Neural crest cell (in vitro differentiated cells): ENCODE results near the gene NOP14. TPM values are rescaled to one million over a fixed set of nuclear protein-coding genes. Genes with fewer than 3 reads are reported as not detected.
"Not testable (repeated sequence)": the region's sequence is repeated elsewhere in the genome, so short reads cannot be mapped to it uniquely, and the experiment has no call there.

Source experiments
- DNase-seq: peaks from one replicate; pipeline ENCODE4 v3.0.0; 2021; ENCODE audit warnings: low read depth, mixed read lengths, low spot score
- H3K27ac Mint-ChIP-seq: one replicate; pipeline ENCODE4 v1.8.0; 2021; ENCODE audit warnings: mild to moderate bottlenecking, mixed read lengths; ENCODE audit not compliant: unreplicated experiment
- H3K27me3 Mint-ChIP-seq: 2 replicates; pipeline ENCODE4 v1.8.0; 2021; ENCODE audit warnings: low read depth, mild to moderate bottlenecking, mixed read lengths
- H3K36me3 Mint-ChIP-seq: 2 replicates; pipeline ENCODE4 v1.8.0; 2021; ENCODE audit warnings: low read depth, mild to moderate bottlenecking, mixed read lengths
- H3K4me1 Mint-ChIP-seq: 2 replicates; pipeline ENCODE4 v1.8.0; 2021; ENCODE audit warnings: mixed read lengths
- H3K4me3 Mint-ChIP-seq: one replicate; pipeline ENCODE4 v1.8.0; 2021; ENCODE audit warnings: mild to moderate bottlenecking, mixed read lengths
- H3K9me3 Mint-ChIP-seq: 2 replicates; pipeline ENCODE4 v1.8.0; 2021; ENCODE audit warnings: mixed read lengths
- total RNA-seq: library from RNA; stranded (reverse); gene quantifications from 2 replicates; pipeline ENCODE4 v1.2.1, GENCODE V29; 2021
- TF ChIP-seq, protein P1 (sequence below): fragments of 200-600 bp; sonication (generic); conservative IDR thresholded peaks from 2 replicates; pipeline ENCODE4 v1.5.0; 2021; ENCODE audit warnings: antibody characterized with exemption, mild to moderate bottlenecking

Gene NOP14
- total RNA-seq, 1 donor from 2014 or later: 46.6 TPM

DNA sequence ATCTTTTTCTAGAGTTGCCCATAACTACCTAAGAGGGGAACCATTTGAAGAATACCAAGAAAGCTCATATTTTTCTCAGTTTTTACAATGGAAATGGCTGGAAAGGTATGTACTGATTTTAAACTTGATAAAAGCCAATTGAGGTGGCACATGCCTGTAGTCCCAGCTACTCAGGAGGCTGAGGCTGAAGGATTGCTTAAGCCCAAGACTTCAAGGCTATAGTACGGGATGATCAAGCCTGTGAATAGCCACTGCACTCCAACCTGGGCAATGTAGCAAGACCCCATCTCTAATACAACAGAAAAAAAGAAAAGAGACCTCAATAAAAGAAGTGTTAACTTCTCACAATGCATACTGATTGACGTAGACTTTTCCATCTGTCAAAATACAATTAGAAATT lies 44.5 kb upstream of the NOP14 start:
- Mint-ChIP-seq H3K36me3 (no peaks in the 10 kb centered on the region), H3K4me3 (no peak overlapping the region), H3K27me3 (no peaks in the 10 kb centered on the region), H3K27ac (no peak overlapping the region), H3K9me3 (no peaks in the 10 kb centered on the region), H3K4me1 (peaks cover 3% of the 10 kb centered on the region)
- no peak for DNase-seq
- TF ChIP-seq, protein P1, sequence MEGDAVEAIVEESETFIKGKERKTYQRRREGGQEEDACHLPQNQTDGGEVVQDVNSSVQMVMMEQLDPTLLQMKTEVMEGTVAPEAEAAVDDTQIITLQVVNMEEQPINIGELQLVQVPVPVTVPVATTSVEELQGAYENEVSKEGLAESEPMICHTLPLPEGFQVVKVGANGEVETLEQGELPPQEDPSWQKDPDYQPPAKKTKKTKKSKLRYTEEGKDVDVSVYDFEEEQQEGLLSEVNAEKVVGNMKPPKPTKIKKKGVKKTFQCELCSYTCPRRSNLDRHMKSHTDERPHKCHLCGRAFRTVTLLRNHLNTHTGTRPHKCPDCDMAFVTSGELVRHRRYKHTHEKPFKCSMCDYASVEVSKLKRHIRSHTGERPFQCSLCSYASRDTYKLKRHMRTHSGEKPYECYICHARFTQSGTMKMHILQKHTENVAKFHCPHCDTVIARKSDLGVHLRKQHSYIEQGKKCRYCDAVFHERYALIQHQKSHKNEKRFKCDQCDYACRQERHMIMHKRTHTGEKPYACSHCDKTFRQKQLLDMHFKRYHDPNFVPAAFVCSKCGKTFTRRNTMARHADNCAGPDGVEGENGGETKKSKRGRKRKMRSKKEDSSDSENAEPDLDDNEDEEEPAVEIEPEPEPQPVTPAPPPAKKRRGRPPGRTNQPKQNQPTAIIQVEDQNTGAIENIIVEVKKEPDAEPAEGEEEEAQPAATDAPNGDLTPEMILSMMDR: no peak

GRCh38 chr4:2996415-2996814 lies 33.2 kb upstream of the NOP14 start:
- Mint-ChIP-seq H3K4me1 (no peaks in the 10 kb centered on the region), H3K27me3 (no peaks in the 10 kb centered on the region), H3K4me3 (no peak overlapping the region), H3K27ac (no peak overlapping the region), H3K9me3 (no peaks in the 10 kb centered on the region), H3K36me3 (no peaks in the 10 kb centered on the region)
- TF ChIP-seq, protein P1: no peak
- no peak for DNase-seq

GRCh38 chr4:2995546-2996265 lies 32.5 kb upstream of the NOP14 start:
- Mint-ChIP-seq H3K4me3 (no peak overlapping the region), H3K27ac (no peak overlapping the region), H3K9me3 (no peaks in the 10 kb centered on the region), H3K36me3 (no peaks in the 10 kb centered on the region), H3K4me1 (no peaks in the 10 kb centered on the region), H3K27me3 (no peaks in the 10 kb centered on the region)
- TF ChIP-seq, protein P1: no peak
- DNase-seq: no peak

DNA sequence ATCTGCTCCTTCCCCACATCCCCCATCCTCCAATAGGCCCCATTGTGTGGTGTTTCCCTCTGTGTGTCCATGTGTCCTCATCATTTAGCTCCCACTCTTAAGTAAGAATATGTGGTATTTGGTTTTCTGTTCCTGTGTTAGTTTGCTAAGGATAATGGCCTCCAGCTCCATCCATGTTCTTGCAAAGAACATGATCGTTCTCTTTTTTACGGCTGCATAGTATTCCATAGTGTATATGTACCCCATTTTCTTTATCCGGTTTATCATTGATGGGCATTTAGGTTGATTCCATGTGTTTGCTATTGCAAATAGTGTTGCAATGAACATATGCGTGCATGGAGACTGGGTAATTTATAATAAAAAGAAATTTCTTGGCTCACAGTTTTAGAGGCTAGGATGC lies 31.7 kb upstream of the NOP14 start:
- no peaks in the 10 kb centered on the region for H3K36me3 Mint-ChIP-seq
- H3K27me3 Mint-ChIP-seq: no peaks in the 10 kb centered on the region
- H3K9me3 Mint-ChIP-seq: no peaks in the 10 kb centered on the region
- no peak overlapping the region for H3K4me3 Mint-ChIP-seq
- no peaks in the 10 kb centered on the region for H3K4me1 Mint-ChIP-seq
- TF ChIP-seq, protein P1: no peak
- no peak overlapping the region for H3K27ac Mint-ChIP-seq
- DNase-seq: no peak

- H3K27me3 Mint-ChIP-seq: no peaks in the 10 kb centered on the region
- no peaks in the 10 kb centered on the region for H3K9me3 Mint-ChIP-seq
- no peak for DNase-seq
- no peak overlapping the region for H3K4me3 Mint-ChIP-seq
- H3K4me1 Mint-ChIP-seq: no peaks in the 10 kb centered on the region
- H3K36me3 Mint-ChIP-seq: no peaks in the 10 kb centered on the region
- H3K27ac Mint-ChIP-seq: no peak overlapping the region
- TF ChIP-seq, protein P1: no peak
These were observed 28.0 kb upstream of the NOP14 start for GRCh38 chr4:2991243-2991642.

GRCh38 chr4:2983715-2984114 lies 20.5 kb upstream of the NOP14 start:
- DNase-seq, H3K4me1 Mint-ChIP-seq, H3K9me3 Mint-ChIP-seq, H3K27ac Mint-ChIP-seq, H3K36me3 Mint-ChIP-seq, H3K27me3 Mint-ChIP-seq, H3K4me3 Mint-ChIP-seq: not testable (repeated sequence)
